H9 (cell line): ENCODE results near the gene OSBPL2. TPM values are rescaled to one million over a fixed set of nuclear protein-coding genes. Genes with fewer than 3 reads are reported as not detected.

Experiments
- DNase-seq: peaks from one replicate; pipeline ENCODE4 v3.0.0-alpha.2; 2017
- H2AFZ ChIP-seq: one replicate; pipeline ENCODE4 v1.6.1; 2013; ENCODE audit warnings: mild to moderate bottlenecking, low read length, control low read depth, moderate library complexity
- H2AK5ac ChIP-seq: 2 replicates; pipeline ENCODE4 v1.6.1; 2013; ENCODE audit warnings: low read length, control low read depth, mixed read lengths; ENCODE audit not compliant: insufficient read length
- H2BK120ac ChIP-seq: one replicate; pipeline ENCODE4 v1.6.1; 2013; ENCODE audit warnings: low read depth, mild to moderate bottlenecking, low read length, control low read depth, inconsistent platforms; ENCODE audit not compliant: poor library complexity, severe bottlenecking
- H2BK12ac ChIP-seq: 2 replicates; pipeline ENCODE4 v1.6.1; 2013; ENCODE audit warnings: low read length, control low read depth, mixed read lengths, low read depth; ENCODE audit not compliant: insufficient read length
- H2BK15ac ChIP-seq: 2 replicates; pipeline ENCODE4 v1.6.1; 2013; ENCODE audit warnings: low read depth, low read length, control low read depth
- H2BK20ac ChIP-seq: one replicate; pipeline ENCODE4 v1.6.1; 2013; ENCODE audit warnings: low read depth, mild to moderate bottlenecking, low read length, control low read depth, inconsistent platforms; ENCODE audit not compliant: poor library complexity, severe bottlenecking
- H2BK5ac ChIP-seq: 2 replicates; pipeline ENCODE4 v1.6.1; 2013; ENCODE audit warnings: low read length, control low read depth, mixed read lengths; ENCODE audit not compliant: insufficient read length
- H3K14ac ChIP-seq: 2 replicates; pipeline ENCODE4 v1.6.1; 2013; ENCODE audit warnings: low read length, control low read depth; ENCODE audit not compliant: insufficient read depth
- H3K18ac ChIP-seq: 2 replicates; pipeline ENCODE4 v1.6.1; 2013; ENCODE audit warnings: low read depth, mild to moderate bottlenecking, mixed read lengths, low read length, control low read depth; ENCODE audit not compliant: insufficient read length
- H3K23ac ChIP-seq: 2 replicates; pipeline ENCODE4 v1.6.1; 2013; ENCODE audit warnings: low read length, control low read depth, mixed read lengths, low read depth; ENCODE audit not compliant: insufficient read length
- H3K23me2 ChIP-seq: 2 replicates; pipeline ENCODE4 v1.6.1; 2013; ENCODE audit warnings: low read depth, mild to moderate bottlenecking, mixed read lengths, low read length, control low read depth; ENCODE audit not compliant: insufficient read length, poor library complexity, severe bottlenecking
- H3K27ac ChIP-seq: 2 replicates; pipeline ENCODE4 v1.5.1; 2013; ENCODE audit warnings: low read length, control low read depth, mixed read lengths, low read depth; ENCODE audit not compliant: insufficient read length
- H3K27me3 ChIP-seq: 2 replicates; pipeline ENCODE4 v1.6.1; 2013; ENCODE audit warnings: low read length, control low read depth, inconsistent platforms; ENCODE audit not compliant: insufficient read depth
- H3K4ac ChIP-seq: 2 replicates; pipeline ENCODE4 v1.6.1; 2013; ENCODE audit warnings: low read depth, mild to moderate bottlenecking, control low read depth, inconsistent platforms, low read length, moderate library complexity
- H3K4me1 ChIP-seq: 2 replicates; pipeline ENCODE4 v1.6.1; 2013; ENCODE audit warnings: low read length, control low read depth, inconsistent platforms; ENCODE audit not compliant: insufficient read depth
- H3K4me2 ChIP-seq: 2 replicates; pipeline ENCODE4 v1.6.1; 2013; ENCODE audit warnings: low read length, control low read depth, mixed read lengths; ENCODE audit not compliant: insufficient read length, insufficient read depth
- H3K56ac ChIP-seq: 2 replicates; pipeline ENCODE4 v1.6.1; 2013; ENCODE audit warnings: low read depth, mild to moderate bottlenecking, mixed read lengths, low read length, control low read depth; ENCODE audit not compliant: insufficient read length
- H3K79me1 ChIP-seq: 2 replicates; pipeline ENCODE4 v1.6.1; 2013; ENCODE audit warnings: low read depth, mild to moderate bottlenecking, moderate library complexity, low read length, control low read depth, inconsistent platforms; ENCODE audit not compliant: insufficient read depth, poor library complexity, severe bottlenecking
- H3K79me2 ChIP-seq: 2 replicates; pipeline ENCODE4 v1.6.1; 2013; ENCODE audit warnings: low read length, control low read depth, inconsistent platforms; ENCODE audit not compliant: insufficient read depth
- H3K9ac ChIP-seq: 2 replicates; pipeline ENCODE4 v1.6.1; 2013; ENCODE audit warnings: low read length, control low read depth, mixed read lengths; ENCODE audit not compliant: insufficient read length; ENCODE audit errors: extremely low read depth
- H3K9me3 ChIP-seq: one replicate; pipeline ENCODE4 v1.6.1; 2013; ENCODE audit warnings: low read depth, low read length, inconsistent platforms; ENCODE audit not compliant: control insufficient read depth
- H3T11ph ChIP-seq: one replicate; pipeline ENCODE4 v1.6.1; 2013; ENCODE audit warnings: mild to moderate bottlenecking, low read length, control low read depth, inconsistent platforms
- H4K20me1 ChIP-seq: one replicate; pipeline ENCODE4 v1.6.1; 2013; ENCODE audit not compliant: control insufficient read depth, insufficient read length, insufficient read depth
- H4K5ac ChIP-seq: 2 replicates; pipeline ENCODE4 v1.6.1; 2013; ENCODE audit warnings: low read depth, mild to moderate bottlenecking, mixed read lengths, low read length, control low read depth; ENCODE audit not compliant: insufficient read length
- H4K8ac ChIP-seq: replicated peaks from 2 replicates; pipeline ENCODE4 v1.6.1; 2013; ENCODE audit warnings: low read length, control low read depth, mixed read lengths, low read depth; ENCODE audit not compliant: insufficient read length
- H4K91ac ChIP-seq: 2 replicates; pipeline ENCODE4 v1.6.1; 2013; ENCODE audit warnings: low read depth, mild to moderate bottlenecking, moderate library complexity, mixed read lengths, low read length, control low read depth; ENCODE audit not compliant: insufficient read length
- H3K27ac Mint-ChIP-seq, 3 experiments: 2 replicates in 2 of 3; 3 replicates in 1 of 3; pipeline ENCODE4 v1.8.0; 2020 to 2021; ENCODE audit warnings: mixed read lengths in 3 of 3, mild to moderate bottlenecking in 1 of 3, moderate library complexity in 1 of 3
- H3K27me3 Mint-ChIP-seq: 2 replicates; pipeline ENCODE4 v1.8.0; 2021; ENCODE audit warnings: low read depth, mild to moderate bottlenecking, moderate library complexity, mixed read lengths
- H3K36me3 Mint-ChIP-seq, 3 experiments: 2 replicates in 2 of 3; 3 replicates in 1 of 3; pipeline ENCODE4 v1.8.0; 2020 to 2021; ENCODE audit warnings: low read depth in 3 of 3, mixed read lengths in 3 of 3; ENCODE audit not compliant: insufficient read depth in 1 of 3
- H3K4me1 Mint-ChIP-seq, 2 experiments: 2 replicates each; pipeline ENCODE4 v1.8.0; 2020; ENCODE audit warnings: mixed read lengths in 2 of 2
- H3K4me3 Mint-ChIP-seq, 2 experiments: 2 replicates in 1 of 2; 3 replicates in 1 of 2; pipeline ENCODE4 v1.8.0; 2020 to 2021; ENCODE audit warnings: mild to moderate bottlenecking in 2 of 2, mixed read lengths in 2 of 2, moderate library complexity in 1 of 2
- H3K9me3 Mint-ChIP-seq, 2 experiments: 2 replicates in 1 of 2; 3 replicates in 1 of 2; pipeline ENCODE4 v1.8.0; 2020; ENCODE audit warnings: mild to moderate bottlenecking in 2 of 2, mixed read lengths in 2 of 2, moderate library complexity in 1 of 2
- WGBS: extraction: QIAGEN DNeasy Blood & Tissue Kit; methylation state at CpG from one replicate; pipeline ENCODE4 v1.1.7; 2013; ENCODE audit warnings: missing lambda C conversion rate, low lambda C conversion rate, mixed read lengths; ENCODE audit not compliant: insufficient read length; ENCODE audit errors: extremely low coverage; 5-methylcytosine and 5-hydroxymethylcytosine counted together
- total RNA-seq: library from RNA; stranded (reverse); gene quantifications from 2 replicates; pipeline ENCODE4 v1.2.1, GENCODE V29; 2021
- TF ChIP-seq, protein P1 (sequence below): fragments of 200-600 bp; sonication (generic); conservative IDR thresholded peaks from 3 replicates; pipeline ENCODE4 v1.8.0; 2021; ENCODE audit warnings: antibody characterized with exemption, mild to moderate bottlenecking

Gene OSBPL2
- total RNA-seq, 1 experiment from 2014 or later = 47.3 TPM

DNA sequence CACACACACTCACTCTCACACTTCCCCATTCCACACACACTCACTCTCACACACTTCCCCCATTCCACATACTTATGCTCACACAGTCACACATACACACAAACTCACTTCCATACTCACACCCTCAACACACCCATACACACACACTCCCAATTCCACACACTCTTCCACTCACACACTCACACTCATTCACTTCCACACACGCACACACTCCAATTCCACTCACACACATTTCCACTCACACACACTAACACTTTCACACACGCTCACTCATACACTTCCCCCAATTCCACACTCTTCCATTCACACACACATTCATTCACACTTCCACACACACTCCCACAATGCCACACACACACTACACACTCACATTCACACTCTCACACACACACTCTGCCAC, 8.0 kb upstream of the OSBPL2 start:
- no peak overlapping the region for H4K91ac ChIP-seq
- no peak overlapping the region for H3K23ac ChIP-seq
- H2BK120ac ChIP-seq = no peak overlapping the region
- no peak overlapping the region for H3K4me3 Mint-ChIP-seq
- H2AK5ac ChIP-seq = no peak overlapping the region
- H3K23me2 ChIP-seq = no peaks in the 10 kb centered on the region
- no peak overlapping the region for H3K27ac ChIP-seq
- no peak overlapping the region for H2BK20ac ChIP-seq
- no peak overlapping the region for H3K4ac ChIP-seq
- H3K27me3 ChIP-seq = no peaks in the 10 kb centered on the region
- H3K79me1 ChIP-seq = no peaks in the 10 kb centered on the region
- no peak overlapping the region for H3K9ac ChIP-seq
- no peak overlapping the region for H3K56ac ChIP-seq
- H2BK12ac ChIP-seq = no peak overlapping the region
- no peak overlapping the region for H2BK15ac ChIP-seq
- H3K36me3 Mint-ChIP-seq = no peaks in the 10 kb centered on the region
- no peak overlapping the region for H3T11ph ChIP-seq
- WGBS = 100% methylated on average over 2 of the region's 2 CpGs
- no peak for DNase-seq
- no peaks in the 10 kb centered on the region for H4K20me1 ChIP-seq
- no peak overlapping the region for H3K4me2 ChIP-seq
- no peak overlapping the region for H2BK5ac ChIP-seq
- H3K9me3 Mint-ChIP-seq = peaks cover 0 to 3% of the 10 kb centered on the region in 2 experiments; a peak in 2 of 5 replicates
- H3K4me1 Mint-ChIP-seq = peaks cover 2% of the 10 kb centered on the region in 2 experiments; a peak in 2 of 4 replicates
- no peak overlapping the region for H3K14ac ChIP-seq
- H3K9me3 ChIP-seq = no peaks in the 10 kb centered on the region
- H3K18ac ChIP-seq = no peak overlapping the region
- TF ChIP-seq, protein P1, sequence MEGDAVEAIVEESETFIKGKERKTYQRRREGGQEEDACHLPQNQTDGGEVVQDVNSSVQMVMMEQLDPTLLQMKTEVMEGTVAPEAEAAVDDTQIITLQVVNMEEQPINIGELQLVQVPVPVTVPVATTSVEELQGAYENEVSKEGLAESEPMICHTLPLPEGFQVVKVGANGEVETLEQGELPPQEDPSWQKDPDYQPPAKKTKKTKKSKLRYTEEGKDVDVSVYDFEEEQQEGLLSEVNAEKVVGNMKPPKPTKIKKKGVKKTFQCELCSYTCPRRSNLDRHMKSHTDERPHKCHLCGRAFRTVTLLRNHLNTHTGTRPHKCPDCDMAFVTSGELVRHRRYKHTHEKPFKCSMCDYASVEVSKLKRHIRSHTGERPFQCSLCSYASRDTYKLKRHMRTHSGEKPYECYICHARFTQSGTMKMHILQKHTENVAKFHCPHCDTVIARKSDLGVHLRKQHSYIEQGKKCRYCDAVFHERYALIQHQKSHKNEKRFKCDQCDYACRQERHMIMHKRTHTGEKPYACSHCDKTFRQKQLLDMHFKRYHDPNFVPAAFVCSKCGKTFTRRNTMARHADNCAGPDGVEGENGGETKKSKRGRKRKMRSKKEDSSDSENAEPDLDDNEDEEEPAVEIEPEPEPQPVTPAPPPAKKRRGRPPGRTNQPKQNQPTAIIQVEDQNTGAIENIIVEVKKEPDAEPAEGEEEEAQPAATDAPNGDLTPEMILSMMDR = no peak
- no peak overlapping the region for H4K8ac ChIP-seq
- no peak overlapping the region for H2AFZ ChIP-seq
- no peak overlapping the region for H4K5ac ChIP-seq
- H3K4me1 ChIP-seq = no peaks in the 10 kb centered on the region; the same call in 1 of the 2 replicates
- H3K27ac Mint-ChIP-seq = no peak overlapping the region
- peaks cover 25% of the 10 kb centered on the region for H3K27me3 Mint-ChIP-seq
- H3K79me2 ChIP-seq = no peaks in the 10 kb centered on the region
